Germinal center (tissue), 1 donor: ENCODE data around the gene TFIP11.
A peak's percentile ranks its signal among the peaks of the same experiment; 100 is the strongest.

Experiments
- DNase-seq: peaks from one replicate; pipeline ENCODE4 v3.0.0; 2012; ENCODE audit warnings: mixed read lengths, low spot score

Gene TFIP11

GRCh38 chr22:26512149-26512793 lies at the start of gene TFIP11:
TSS of gene TFIP11 (minus strand) at chr22:26512473. CDS start at chr22:26510272, 2,201 bp downstream.
- DNase-seq = peak; percentile 92

- DNase-seq = no peak
Observed at GRCh38 chr22:26561756-26562417, 49.6 kb upstream of the TFIP11 start.

- no peak for DNase-seq
Observed at GRCh38 chr22:26559961-26560575, 47.8 kb upstream of the TFIP11 start.

- no peak for DNase-seq
Observed at GRCh38 chr22:26558248-26558895, 46.1 kb upstream of the TFIP11 start.

GRCh38 chr22:26556904-26557303 lies 44.6 kb upstream of the TFIP11 start:
- DNase-seq = no peak

- DNase-seq = no peak
Observed at GRCh38 chr22:26555478-26555877, 43.2 kb upstream of the TFIP11 start.

GRCh38 chr22:26554956-26555355 lies 42.7 kb upstream of the TFIP11 start:
- DNase-seq = no peak

- no peak for DNase-seq
Observed at GRCh38 chr22:26553056-26553752, 40.9 kb upstream of the TFIP11 start.

- no peak for DNase-seq
Observed at GRCh38 chr22:26552466-26552865, 40.2 kb upstream of the TFIP11 start.

- no peak for DNase-seq
Observed at GRCh38 chr22:26551568-26551967, 39.3 kb upstream of the TFIP11 start.

- DNase-seq = no peak
Observed at GRCh38 chr22:26550498-26551033, 38.3 kb upstream of the TFIP11 start.

- no peak for DNase-seq
Observed at GRCh38 chr22:26549902-26550497, 37.7 kb upstream of the TFIP11 start.

GRCh38 chr22:26548984-26549383 lies 36.7 kb upstream of the TFIP11 start:
- DNase-seq = no peak

- DNase-seq = no peak
Observed at GRCh38 chr22:26548303-26548702, 36.0 kb upstream of the TFIP11 start.

- no peak for DNase-seq
Observed at GRCh38 chr22:26547837-26548236, 35.6 kb upstream of the TFIP11 start.

GRCh38 chr22:26547426-26547825 lies 35.2 kb upstream of the TFIP11 start:
- no peak for DNase-seq

- DNase-seq = no peak
Observed at GRCh38 chr22:26546282-26546681, 34.0 kb upstream of the TFIP11 start.

- no peak for DNase-seq
Observed at GRCh38 chr22:26545827-26546226, 33.6 kb upstream of the TFIP11 start.

- DNase-seq = no peak
Observed at GRCh38 chr22:26545385-26545784, 33.1 kb upstream of the TFIP11 start.

GRCh38 chr22:26544489-26544888 lies 32.2 kb upstream of the TFIP11 start:
- no peak for DNase-seq

GRCh38 chr22:26542831-26543230 lies 30.6 kb upstream of the TFIP11 start:
- DNase-seq = no peak
